Choroid plexus epithelial cell (primary cell): ENCODE data around the gene TNFAIP3.

ENCODE experiments used
- DNase-seq: peaks from one replicate; pipeline ENCODE4 v3.0.0-alpha.2; 2010; ENCODE audit warnings: low read depth
- H3K4me3 ChIP-seq: 2 replicates; pipeline ENCODE4 v1.5.1; 2011; ENCODE audit warnings: low read depth, mild to moderate bottlenecking, control low read depth, low read length, moderate library complexity
- CTCF ChIP-seq: conservative IDR thresholded peaks from 2 replicates; pipeline ENCODE4 v1.5.1; 2011; ENCODE audit warnings: low read depth, mild to moderate bottlenecking, control low read depth, inconsistent platforms, low read length, moderate library complexity

TNFAIP3 gene

GRCh38 chr6:137870744-137871247, 3.7 kb downstream of the TNFAIP3 start:
- peak; percentile 30 for TF ChIP-seq CTCF
- peak overlapping the region; percentile 34 for H3K4me3 ChIP-seq
- no peak for DNase-seq

GRCh38 chr6:137871291-137871690, 4.2 kb downstream of the TNFAIP3 start:
- DNase-seq, result no peak
- no peak for TF ChIP-seq CTCF
- peak overlapping the region; percentile 34 for H3K4me3 ChIP-seq

GRCh38 chr6:137871831-137872454, 4.9 kb downstream of the TNFAIP3 start:
- H3K4me3 ChIP-seq, result no peak overlapping the region
- TF ChIP-seq CTCF, result no peak
- DNase-seq, result no peak

- DNase-seq, result no peak
- H3K4me3 ChIP-seq, result no peak overlapping the region
- no peak for TF ChIP-seq CTCF
Observed at GRCh38 chr6:137872581-137873115, 5.6 kb downstream of the TNFAIP3 start.

- DNase-seq, result peak; percentile 98
- TF ChIP-seq CTCF, result no peak
- H3K4me3 ChIP-seq, result peak overlapping the region; percentile 3
Observed at GRCh38 chr6:137873273-137873762, 6.3 kb downstream of the TNFAIP3 start.

GRCh38 chr6:137874204-137875057, 7.4 kb downstream of the TNFAIP3 start:
- peak; percentile 72 for DNase-seq
- TF ChIP-seq CTCF, result no peak
- H3K4me3 ChIP-seq, result no peak overlapping the region
